DND-41 (cell line): ENCODE measurements around the gene TIE1.

Experiments
- EZH2 ChIP-seq: IDR thresholded peaks from 3 replicates; pipeline ENCODE4 v1.6.1; 2012; ENCODE audit warnings: borderline replicate concordance, low read depth, mild to moderate bottlenecking, moderate library complexity, low read length, inconsistent platforms; ENCODE audit not compliant: severe bottlenecking
- TF ChIP-seq, protein P1 (sequence below): IDR thresholded peaks from 2 replicates; pipeline ENCODE4 v1.5.1; 2012; ENCODE audit warnings: borderline replicate concordance, low read length, moderate library complexity, mild to moderate bottlenecking; ENCODE audit not compliant: poor library complexity, severe bottlenecking; ENCODE audit errors: extremely low read depth

DNA sequence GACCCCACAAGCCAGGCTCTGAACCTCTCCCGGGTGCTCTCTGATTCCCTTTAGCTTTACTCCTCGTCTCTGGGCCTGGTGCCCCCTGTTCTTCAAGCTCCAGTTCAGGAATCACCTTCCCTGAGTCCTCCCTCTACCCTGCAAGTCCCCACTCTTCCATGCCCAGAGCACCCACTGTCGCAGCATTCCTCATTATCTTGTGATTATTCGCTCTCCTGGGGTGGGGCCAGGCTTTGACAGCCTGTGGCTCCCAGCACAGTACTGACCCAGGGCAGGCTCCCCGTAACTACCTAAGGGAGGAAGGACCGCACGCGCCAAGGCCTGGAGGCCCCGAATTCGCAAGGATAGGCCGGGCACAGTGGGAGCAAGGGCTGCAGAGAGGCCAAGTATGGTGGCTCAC, 14.7 kb upstream of the TIE1 start:
- TF ChIP-seq, protein P1, sequence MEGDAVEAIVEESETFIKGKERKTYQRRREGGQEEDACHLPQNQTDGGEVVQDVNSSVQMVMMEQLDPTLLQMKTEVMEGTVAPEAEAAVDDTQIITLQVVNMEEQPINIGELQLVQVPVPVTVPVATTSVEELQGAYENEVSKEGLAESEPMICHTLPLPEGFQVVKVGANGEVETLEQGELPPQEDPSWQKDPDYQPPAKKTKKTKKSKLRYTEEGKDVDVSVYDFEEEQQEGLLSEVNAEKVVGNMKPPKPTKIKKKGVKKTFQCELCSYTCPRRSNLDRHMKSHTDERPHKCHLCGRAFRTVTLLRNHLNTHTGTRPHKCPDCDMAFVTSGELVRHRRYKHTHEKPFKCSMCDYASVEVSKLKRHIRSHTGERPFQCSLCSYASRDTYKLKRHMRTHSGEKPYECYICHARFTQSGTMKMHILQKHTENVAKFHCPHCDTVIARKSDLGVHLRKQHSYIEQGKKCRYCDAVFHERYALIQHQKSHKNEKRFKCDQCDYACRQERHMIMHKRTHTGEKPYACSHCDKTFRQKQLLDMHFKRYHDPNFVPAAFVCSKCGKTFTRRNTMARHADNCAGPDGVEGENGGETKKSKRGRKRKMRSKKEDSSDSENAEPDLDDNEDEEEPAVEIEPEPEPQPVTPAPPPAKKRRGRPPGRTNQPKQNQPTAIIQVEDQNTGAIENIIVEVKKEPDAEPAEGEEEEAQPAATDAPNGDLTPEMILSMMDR: no peak
- TF ChIP-seq EZH2: no peak
